Measurements from ENCODE around the gene BRCC3. TPM values are rescaled to one million over a fixed set of nuclear protein-coding genes. Genes with fewer than 3 reads are reported as not detected.

BRCC3 gene
- total and polyA plus RNA-seq, 2 of the 13 experiments (the other 11 are each of a cell fraction or from before 2014, with no cell fraction given): 19.8 to 24.3 TPM

DNA sequence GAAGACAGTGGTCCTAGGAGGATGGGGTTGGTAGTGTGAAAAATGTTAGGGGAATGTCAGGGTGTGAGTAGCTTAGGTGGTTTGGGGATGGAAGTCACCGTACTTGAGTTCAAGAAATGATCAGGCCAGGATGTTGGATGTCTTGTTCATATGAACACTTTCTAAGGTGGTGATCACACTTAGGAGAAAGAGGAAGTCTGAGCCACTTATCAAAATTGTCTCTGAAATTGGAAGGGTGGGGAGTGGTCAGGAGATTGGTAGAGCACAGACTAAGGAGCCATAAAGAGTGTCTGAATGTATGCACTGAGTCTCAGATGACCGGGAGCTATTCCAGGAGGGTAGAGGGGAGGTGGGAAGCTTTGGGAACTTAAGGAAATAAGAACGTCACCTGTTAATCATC, 17.7 kb upstream of the BRCC3 start:
- BruUV-seq (replicated peaks): no TSS peak
- DNase-seq (ENCODE audit: low spot score) (no peak), FAIRE-seq (no peak), ATAC-seq (no peak)
- intact Hi-C loops (cut with micrococcal nuclease; ENCODE audit: unreplicated experiment): no loop called here
- H3K4me1 ChIP-seq (ENCODE audit: insufficient read depth, low read length): peaks cover 12% of the 10 kb centered on the region
- in situ Hi-C loops (cut with HindIII; ENCODE audit: extremely low pct_ligation_motif_present, low pct_unique_long_range_greater_than_20kb): loop anchor here (10.0 kb wide), 1 partner anchor 69 kb away; no protein-coding TSS in a partner anchor
- 100% methylated on average over 3 of the region's 3 CpGs for WGBS (ENCODE audit: low lambda C conversion rate)
- no peak overlapping the region for H3K4me3 ChIP-seq (replicated peaks in 1 of 3; ENCODE audit: insufficient read depth in 1 of 3, low read depth in 2 of 3, low read length in 3 of 3)
- no peaks in the 10 kb centered on the region for H3K27me3 ChIP-seq (ENCODE audit: control insufficient read depth in 1 of 2, insufficient read depth in 2 of 2, low read length in 2 of 2)
- H4K20me1 ChIP-seq (ENCODE audit: insufficient read depth, low read length): no peaks in the 10 kb centered on the region
- H3K79me2 ChIP-seq (ENCODE audit: insufficient read depth, low read length): no peaks in the 10 kb centered on the region
- H3K27ac ChIP-seq (ENCODE audit: extremely low read length, insufficient read depth, low read length): no peak overlapping the region
- H3K36me3 ChIP-seq (replicated peaks in 1 of 2; ENCODE audit: control insufficient read depth in 1 of 2, insufficient read depth in 2 of 2, low read length in 2 of 2): peaks cover 2 to 3% of the 10 kb centered on the region in 2 experiments; a peak in 3 of 5 replicates
- H3K9me3 ChIP-seq (ENCODE audit: low read length): no peaks in the 10 kb centered on the region
- H3K9ac ChIP-seq (ENCODE audit: insufficient read depth, low read depth, low read length): no peak overlapping the region
- TF ChIP-seq ZNF256 (CRISPR knock-in tag; conservative IDR thresholded peaks at IDR 0.05) (no peak), ZNF326 (CRISPR knock-in tag; IDR thresholded peaks at IDR 0.05; ENCODE audit: borderline replicate concordance) (no peak), RBAK (CRISPR knock-in tag; IDR thresholded peaks at IDR 0.05) (no peak), NR2C2 (CRISPR knock-in tag; IDR thresholded peaks at IDR 0.05; ENCODE audit: borderline replicate concordance) (no peak), MEIS2 (CRISPR knock-in tag; IDR thresholded peaks at IDR 0.05) (no peak), ZKSCAN1 (IDR thresholded peaks at IDR 0.05; ENCODE audit: low read length) (no peak)
- TF ChIP-seq, protein P1, sequence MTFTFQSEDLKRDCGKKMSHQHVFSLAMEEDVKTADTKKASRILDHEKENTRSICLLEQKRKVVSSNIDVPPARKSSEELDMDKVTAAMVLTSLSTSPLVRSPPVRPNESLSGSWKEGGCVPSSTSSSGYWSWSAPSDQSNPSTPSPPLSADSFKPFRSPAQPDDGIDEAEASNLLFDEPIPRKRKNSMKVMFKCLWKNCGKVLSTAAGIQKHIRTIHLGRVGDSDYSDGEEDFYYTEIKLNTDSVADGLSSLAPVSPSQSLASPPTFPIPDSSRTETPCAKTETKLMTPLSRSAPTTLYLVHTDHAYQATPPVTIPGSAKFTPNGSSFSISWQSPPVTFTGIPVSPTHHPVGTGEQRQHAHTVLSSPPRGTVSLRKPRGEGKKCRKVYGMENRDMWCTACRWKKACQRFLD (CRISPR knock-in tag; IDR thresholded peaks at IDR 0.05; ENCODE audit: borderline replicate concordance): no peak
- TF ChIP-seq, protein P2, sequence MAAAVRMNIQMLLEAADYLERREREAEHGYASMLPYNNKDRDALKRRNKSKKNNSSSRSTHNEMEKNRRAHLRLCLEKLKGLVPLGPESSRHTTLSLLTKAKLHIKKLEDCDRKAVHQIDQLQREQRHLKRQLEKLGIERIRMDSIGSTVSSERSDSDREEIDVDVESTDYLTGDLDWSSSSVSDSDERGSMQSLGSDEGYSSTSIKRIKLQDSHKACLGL (CRISPR knock-in tag; IDR thresholded peaks at IDR 0.05): no peak
- TF ChIP-seq, protein P3, sequence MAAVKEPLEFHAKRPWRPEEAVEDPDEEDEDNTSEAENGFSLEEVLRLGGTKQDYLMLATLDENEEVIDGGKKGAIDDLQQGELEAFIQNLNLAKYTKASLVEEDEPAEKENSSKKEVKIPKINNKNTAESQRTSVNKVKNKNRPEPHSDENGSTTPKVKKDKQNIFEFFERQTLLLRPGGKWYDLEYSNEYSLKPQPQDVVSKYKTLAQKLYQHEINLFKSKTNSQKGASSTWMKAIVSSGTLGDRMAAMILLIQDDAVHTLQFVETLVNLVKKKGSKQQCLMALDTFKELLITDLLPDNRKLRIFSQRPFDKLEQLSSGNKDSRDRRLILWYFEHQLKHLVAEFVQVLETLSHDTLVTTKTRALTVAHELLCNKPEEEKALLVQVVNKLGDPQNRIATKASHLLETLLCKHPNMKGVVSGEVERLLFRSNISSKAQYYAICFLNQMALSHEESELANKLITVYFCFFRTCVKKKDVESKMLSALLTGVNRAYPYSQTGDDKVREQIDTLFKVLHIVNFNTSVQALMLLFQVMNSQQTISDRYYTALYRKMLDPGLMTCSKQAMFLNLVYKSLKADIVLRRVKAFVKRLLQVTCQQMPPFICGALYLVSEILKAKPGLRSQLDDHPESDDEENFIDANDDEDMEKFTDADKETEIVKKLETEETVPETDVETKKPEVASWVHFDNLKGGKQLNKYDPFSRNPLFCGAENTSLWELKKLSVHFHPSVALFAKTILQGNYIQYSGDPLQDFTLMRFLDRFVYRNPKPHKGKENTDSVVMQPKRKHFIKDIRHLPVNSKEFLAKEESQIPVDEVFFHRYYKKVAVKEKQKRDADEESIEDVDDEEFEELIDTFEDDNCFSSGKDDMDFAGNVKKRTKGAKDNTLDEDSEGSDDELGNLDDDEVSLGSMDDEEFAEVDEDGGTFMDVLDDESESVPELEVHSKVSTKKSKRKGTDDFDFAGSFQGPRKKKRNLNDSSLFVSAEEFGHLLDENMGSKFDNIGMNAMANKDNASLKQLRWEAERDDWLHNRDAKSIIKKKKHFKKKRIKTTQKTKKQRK (IDR thresholded peaks at IDR 0.05; ENCODE audit: low read length): no peak
- TF ChIP-seq, protein P4, sequence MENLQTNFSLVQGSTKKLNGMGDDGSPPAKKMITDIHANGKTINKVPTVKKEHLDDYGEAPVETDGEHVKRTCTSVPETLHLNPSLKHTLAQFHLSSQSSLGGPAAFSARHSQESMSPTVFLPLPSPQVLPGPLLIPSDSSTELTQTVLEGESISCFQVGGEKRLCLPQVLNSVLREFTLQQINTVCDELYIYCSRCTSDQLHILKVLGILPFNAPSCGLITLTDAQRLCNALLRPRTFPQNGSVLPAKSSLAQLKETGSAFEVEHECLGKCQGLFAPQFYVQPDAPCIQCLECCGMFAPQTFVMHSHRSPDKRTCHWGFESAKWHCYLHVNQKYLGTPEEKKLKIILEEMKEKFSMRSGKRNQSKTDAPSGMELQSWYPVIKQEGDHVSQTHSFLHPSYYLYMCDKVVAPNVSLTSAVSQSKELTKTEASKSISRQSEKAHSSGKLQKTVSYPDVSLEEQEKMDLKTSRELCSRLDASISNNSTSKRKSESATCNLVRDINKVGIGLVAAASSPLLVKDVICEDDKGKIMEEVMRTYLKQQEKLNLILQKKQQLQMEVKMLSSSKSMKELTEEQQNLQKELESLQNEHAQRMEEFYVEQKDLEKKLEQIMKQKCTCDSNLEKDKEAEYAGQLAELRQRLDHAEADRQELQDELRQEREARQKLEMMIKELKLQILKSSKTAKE (CRISPR knock-in tag; IDR thresholded peaks at IDR 0.05; ENCODE audit: borderline replicate concordance): no peak
- CTCF ChIA-PET (ENCODE audit: low intra/inter-chr PET ratio, low total read pairs): no interaction called here
- POLR2A ChIA-PET: no interaction called here
- H3K4me2 ChIP-seq (ENCODE audit: low read depth, low read length): no peak overlapping the region
- H2AFZ ChIP-seq (ENCODE audit: low read length): no peak overlapping the region

Measured in HepG2 (cell line).